Measurements from ENCODE around the gene SERPINC1.

DNA sequence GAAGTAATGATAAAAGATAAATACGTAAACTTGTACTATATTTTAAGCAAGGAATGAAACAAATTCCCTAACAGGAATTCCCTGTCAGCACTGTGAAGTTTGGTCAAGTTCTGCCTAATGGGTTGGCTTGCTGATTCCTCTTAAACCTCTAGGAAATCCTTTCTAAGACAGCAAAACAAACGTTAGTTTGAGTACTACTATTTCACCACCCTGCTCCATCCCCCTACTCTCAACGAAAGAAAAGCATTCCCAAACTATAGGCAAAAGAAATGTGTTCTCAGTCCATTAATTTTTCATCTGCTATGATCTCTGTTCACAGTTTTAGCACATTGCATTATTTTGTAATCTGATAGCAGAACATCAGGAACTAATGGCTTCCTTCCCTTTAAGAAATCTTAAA is 16.1 kb downstream of the SERPINC1 start:
- TF ChIP-seq, protein P1, sequence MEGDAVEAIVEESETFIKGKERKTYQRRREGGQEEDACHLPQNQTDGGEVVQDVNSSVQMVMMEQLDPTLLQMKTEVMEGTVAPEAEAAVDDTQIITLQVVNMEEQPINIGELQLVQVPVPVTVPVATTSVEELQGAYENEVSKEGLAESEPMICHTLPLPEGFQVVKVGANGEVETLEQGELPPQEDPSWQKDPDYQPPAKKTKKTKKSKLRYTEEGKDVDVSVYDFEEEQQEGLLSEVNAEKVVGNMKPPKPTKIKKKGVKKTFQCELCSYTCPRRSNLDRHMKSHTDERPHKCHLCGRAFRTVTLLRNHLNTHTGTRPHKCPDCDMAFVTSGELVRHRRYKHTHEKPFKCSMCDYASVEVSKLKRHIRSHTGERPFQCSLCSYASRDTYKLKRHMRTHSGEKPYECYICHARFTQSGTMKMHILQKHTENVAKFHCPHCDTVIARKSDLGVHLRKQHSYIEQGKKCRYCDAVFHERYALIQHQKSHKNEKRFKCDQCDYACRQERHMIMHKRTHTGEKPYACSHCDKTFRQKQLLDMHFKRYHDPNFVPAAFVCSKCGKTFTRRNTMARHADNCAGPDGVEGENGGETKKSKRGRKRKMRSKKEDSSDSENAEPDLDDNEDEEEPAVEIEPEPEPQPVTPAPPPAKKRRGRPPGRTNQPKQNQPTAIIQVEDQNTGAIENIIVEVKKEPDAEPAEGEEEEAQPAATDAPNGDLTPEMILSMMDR (IDR thresholded peaks at IDR 0.05) = no peak
- TF ChIP-seq POLR2A (IDR thresholded peaks at IDR 0.05) = no peak
